SHP77 (cell line): ENCODE data around the gene RAB39A.

Source experiments
- DNase-seq, 2 experiments: peaks; one replicate each; lab custom pipeline; 2025; lab: John Stamatoyannopoulos, UW

RAB39A gene

DNA sequence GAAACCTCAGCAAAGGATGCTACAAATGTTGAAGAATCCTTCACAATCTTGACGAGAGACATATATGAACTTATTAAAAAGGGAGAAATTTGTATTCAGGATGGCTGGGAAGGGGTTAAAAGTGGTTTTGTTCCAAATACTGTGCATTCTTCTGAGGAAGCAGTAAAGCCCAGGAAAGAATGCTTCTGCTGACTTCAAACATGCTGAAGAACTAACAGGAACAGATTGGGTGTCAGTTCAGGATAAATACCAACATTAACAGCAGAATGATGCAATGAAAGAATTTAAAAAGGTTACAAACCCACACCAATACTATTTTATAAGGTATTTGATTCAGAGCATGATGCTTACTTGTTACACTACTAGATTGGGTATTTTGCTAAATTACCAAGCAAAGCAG, 33.9 kb downstream of the RAB39A start:
- DNase-seq: no peak

- DNase-seq: no peak
Observed at GRCh38 chr11:107963091-107963490, 34.8 kb downstream of the RAB39A start.

DNA sequence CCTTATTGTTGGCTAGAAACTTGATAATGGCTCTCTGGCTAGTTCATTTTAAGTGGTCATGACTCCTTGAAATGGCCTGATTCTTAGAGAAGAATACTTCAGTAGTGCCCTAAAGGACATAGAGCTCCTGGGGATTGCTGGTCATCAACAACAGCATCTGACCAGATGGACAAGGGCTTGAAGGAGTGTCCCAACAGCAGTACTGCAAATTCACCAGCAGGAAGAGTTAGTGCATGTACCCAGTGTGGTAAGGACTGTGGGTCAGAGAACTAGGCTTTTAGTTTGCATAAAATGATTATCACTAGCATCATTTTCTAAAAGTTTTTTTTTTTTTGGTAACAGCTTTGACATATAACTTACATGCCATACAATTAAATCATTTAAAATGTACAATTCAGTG, 41.0 kb downstream of the RAB39A start:
- no peak for DNase-seq

GRCh38 chr11:107970049-107970448, 41.8 kb downstream of the RAB39A start:
- no peak for DNase-seq

DNA sequence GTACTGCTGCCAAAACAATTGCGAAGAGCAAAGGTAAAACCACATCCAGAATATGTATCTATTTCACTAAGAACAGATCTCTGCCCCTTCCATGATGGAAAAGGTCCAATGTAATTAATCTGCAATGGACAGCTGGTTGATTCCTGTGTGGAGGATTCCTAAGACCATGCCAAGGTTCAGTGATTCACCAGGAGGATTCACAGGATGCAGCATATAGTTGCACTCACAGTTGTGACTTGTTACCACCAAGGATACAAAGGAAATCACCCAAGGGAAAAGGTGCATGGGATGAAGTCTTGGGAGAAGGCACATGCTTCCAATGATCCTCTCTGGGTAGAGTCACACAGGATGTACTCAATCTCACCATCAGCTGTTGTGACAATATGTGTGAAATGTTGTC, 45.4 kb downstream of the RAB39A start:
- no peak for DNase-seq

- no peak for DNase-seq
Observed at GRCh38 chr11:107988397-107989158, 60.3 kb downstream of the RAB39A start.

- DNase-seq: no peak
Observed at GRCh38 chr11:107991868-107992414, 63.7 kb downstream of the RAB39A start.

DNA sequence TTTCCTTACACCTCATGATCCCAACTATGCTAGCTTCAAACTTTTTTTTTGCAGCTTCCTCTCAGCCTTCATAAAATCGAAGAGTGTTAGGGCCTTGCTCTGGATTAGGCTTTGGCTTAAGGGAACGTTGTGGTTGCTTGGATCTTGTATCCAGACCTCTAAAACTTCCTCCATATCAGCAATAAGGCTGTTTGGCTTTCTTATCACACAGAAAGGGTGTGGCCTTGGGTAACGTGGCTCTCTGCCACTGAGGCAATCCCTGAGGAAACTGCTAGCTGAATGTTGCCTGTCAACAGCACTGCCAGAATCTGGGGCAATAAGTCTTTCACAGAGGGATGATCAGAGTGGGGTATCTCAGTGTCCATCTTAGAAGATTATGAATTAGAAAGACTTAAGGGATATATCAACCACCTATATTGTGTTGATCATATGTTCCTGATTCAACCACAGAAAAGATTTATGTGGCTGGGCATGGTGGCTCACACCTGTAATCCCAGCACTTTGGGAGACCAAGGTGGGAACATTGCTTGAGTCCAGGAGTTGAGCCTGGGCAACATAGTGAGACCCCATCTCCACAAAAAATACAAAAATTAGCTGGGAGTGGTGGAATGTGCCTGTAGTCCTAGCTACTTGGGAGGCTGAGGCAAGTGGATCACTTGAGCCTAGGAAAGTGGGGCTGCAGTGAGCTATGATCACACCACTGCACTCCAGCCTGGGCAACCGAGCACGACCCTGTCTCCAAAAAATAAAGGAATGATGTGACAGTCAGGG, 67.9 kb downstream of the RAB39A start:
- DNase-seq: no peak

GRCh38 chr11:107998761-107999160, 70.5 kb downstream of the RAB39A start:
- DNase-seq: no peak

- peak; percentile 41 to 46 for DNase-seq
Observed at GRCh38 chr11:107999759-108000455, 71.7 kb downstream of the RAB39A start.

GRCh38 chr11:108002476-108002875, 74.2 kb downstream of the RAB39A start:
- no peak for DNase-seq

GRCh38 chr11:108003623-108004022, 75.4 kb downstream of the RAB39A start:
- DNase-seq: no peak

- no peak for DNase-seq
Observed at GRCh38 chr11:108007819-108008218, 79.6 kb downstream of the RAB39A start.

DNA sequence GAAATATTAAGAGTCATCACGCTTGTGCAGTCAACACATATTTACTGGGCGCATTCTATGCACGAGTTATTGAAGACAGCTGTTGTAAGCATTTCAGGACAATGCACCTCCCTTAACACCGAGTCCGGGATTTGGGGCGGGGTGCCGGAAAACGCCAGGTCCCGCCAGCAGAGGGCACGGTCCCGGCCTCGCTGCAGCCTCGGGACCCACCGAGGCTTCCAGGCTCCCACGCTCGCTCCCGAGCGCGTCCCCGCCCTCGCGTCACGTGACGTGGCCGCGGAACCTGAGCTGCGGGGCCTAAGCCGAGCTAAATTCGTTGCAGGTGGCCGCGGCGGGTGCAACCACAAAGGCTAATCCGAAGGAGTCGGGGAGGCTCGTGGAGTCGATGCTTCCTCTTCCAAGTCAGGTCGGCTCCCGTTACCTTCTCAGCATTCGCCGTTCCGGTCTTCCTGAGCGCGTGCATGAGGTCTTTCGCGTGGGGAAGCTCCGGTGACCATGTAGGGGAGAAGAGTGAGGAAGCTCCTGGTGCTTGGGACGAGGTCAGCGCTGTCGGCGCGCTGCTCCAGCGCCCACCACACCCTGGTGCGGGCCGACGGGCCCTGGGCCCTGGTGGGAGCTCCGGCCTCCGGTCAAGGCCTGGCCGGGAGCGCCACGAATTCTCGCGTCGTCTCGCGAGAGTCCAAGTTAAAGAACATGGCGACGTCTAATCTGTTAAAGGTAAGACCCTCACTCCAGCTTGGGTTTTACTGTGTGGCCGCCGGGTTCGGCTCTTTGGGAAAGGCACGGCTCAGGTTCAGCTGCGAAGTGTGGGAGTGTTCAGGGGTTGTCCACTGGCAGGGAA, 80.6 kb downstream of the RAB39A start, which contains the start of gene CUL5:
CUL5 (plus strand) TSS at position 243 of the 841 bp plus-strand sequence; CDS start at position 694, 451 bp downstream.
- peak; percentile 75 to 87 for DNase-seq

GRCh38 chr11:108009497-108010370, 81.5 kb downstream of the RAB39A start:
- DNase-seq: no peak

GRCh38 chr11:108012139-108012725, 84.0 kb downstream of the RAB39A start:
- DNase-seq: no peak
